ENCODE data around the gene IFT122. TPM values are rescaled to one million over a fixed set of nuclear protein-coding genes. Genes with fewer than 3 reads are reported as not detected.

IFT122 gene
- total and polyA plus RNA-seq, 9 donors: 21.6 to 41.2 (median 28.7) TPM

- no peak overlapping the region for H3K27ac ChIP-seq (ENCODE audit: low read length)
- H3K9me3 ChIP-seq (replicated peaks; ENCODE audit: control insufficient read depth, low read depth, low read length): no peaks in the 10 kb centered on the region
- H3K27me3 ChIP-seq (ENCODE audit: control insufficient read depth, insufficient read depth, low read length): no peaks in the 10 kb centered on the region
- peaks cover under 1% of the 10 kb centered on the region for H3K4me1 ChIP-seq (ENCODE audit: control insufficient read depth, insufficient read depth, low read length)
- no peak overlapping the region for H3K4me3 ChIP-seq (ENCODE audit: low read length)
- 81% methylated on average over 10 of the region's 18 CpGs for WGBS (ENCODE audit: insufficient coverage)
- no peak for DNase-seq
- H3K36me3 ChIP-seq (ENCODE audit: control insufficient read depth, insufficient read depth, low read length): peaks cover 24% of the 10 kb centered on the region
Measured at GRCh38 chr3:129448186-129448895, 8.3 kb downstream of the IFT122 start.

DNA sequence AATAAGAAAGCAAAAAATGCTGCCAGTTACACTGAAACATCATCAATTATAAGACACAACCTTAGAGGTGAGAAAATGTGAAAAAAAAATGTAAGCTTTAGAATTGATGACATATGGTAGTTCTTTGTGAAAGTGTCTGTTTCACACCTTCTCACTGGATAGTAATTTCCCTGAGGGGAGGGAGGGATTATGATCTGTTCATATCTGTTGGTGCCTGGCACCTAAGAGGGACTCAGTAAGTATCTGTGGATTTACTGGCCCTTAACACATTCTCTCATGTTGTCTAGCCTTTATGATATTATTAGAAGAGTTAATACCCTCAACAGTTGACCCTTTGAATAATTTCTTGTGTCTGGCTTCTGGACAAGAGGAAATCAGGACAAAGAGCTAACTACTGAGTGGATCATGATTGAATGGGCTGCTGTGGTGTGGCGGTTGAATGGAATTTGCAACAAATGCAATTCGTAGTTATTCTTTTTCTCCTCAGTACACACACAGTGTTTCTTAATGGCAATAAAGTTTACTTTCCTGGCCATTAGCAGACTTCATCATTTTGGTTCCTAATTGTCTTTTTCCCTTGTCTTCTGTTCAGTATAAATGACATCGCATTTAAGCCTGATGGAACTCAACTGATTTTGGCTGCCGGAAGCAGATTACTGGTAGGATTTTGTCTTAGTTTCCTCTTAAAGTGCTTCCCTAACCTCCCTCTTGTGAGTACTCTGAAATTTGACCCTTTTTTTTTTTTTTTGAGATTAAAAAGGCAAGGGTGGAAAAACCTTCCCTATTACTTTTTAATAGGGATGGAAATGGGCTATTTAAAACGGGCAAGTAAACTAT lies 9.5 kb downstream of the IFT122 start:
- Histone ChIP-seq H3K4me3 (ENCODE audit: low read length) (no peak overlapping the region), H3K9me3 (replicated peaks; ENCODE audit: control insufficient read depth, low read depth, low read length) (no peaks in the 10 kb centered on the region), H3K36me3 (ENCODE audit: control insufficient read depth, insufficient read depth, low read length) (peaks cover 32% of the 10 kb centered on the region), H3K4me1 (ENCODE audit: control insufficient read depth, insufficient read depth, low read length) (no peaks in the 10 kb centered on the region), H3K27ac (ENCODE audit: low read length) (peak overlapping the region; percentile 4), H3K27me3 (ENCODE audit: control insufficient read depth, insufficient read depth, low read length) (no peaks in the 10 kb centered on the region)
- WGBS (ENCODE audit: insufficient coverage): no CpG with 5 or more reads among the region's 5 CpGs
- DNase-seq: no peak

GRCh38 chr3:129453732-129454131 lies 13.7 kb downstream of the IFT122 start:
- Histone ChIP-seq H3K9me3 (replicated peaks; ENCODE audit: control insufficient read depth, low read depth, low read length) (no peaks in the 10 kb centered on the region), H3K27me3 (ENCODE audit: control insufficient read depth, insufficient read depth, low read length) (no peaks in the 10 kb centered on the region), H3K4me3 (ENCODE audit: low read length) (no peak overlapping the region), H3K4me1 (ENCODE audit: control insufficient read depth, insufficient read depth, low read length) (no peaks in the 10 kb centered on the region), H3K27ac (ENCODE audit: low read length) (no peak overlapping the region), H3K36me3 (ENCODE audit: control insufficient read depth, insufficient read depth, low read length) (peaks cover 57% of the 10 kb centered on the region)
- no peak for DNase-seq
- no CpG with 5 or more reads among the region's 1 CpG for WGBS (ENCODE audit: insufficient coverage)

DNA sequence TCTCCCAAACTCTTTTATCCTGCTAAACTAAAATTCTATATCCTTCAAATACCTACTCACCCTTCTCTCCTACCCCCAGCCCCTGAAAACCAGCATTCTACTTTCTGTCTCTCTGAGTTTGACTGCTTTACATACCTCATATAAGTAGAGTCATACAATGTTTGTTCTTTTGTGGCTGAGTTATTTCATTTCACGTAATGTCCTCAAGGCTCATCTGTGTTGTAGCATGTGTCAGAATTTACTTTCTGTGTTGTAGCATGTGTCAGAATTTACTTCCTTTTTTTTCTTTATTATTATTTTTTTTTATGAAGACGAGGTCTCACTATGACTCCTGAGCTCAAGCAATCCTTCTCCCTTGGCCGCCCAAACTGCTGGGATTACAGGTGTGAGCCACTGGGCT lies 20.1 kb downstream of the IFT122 start:
- no peaks in the 10 kb centered on the region for H3K9me3 ChIP-seq (replicated peaks; ENCODE audit: control insufficient read depth, low read depth, low read length)
- H3K27ac ChIP-seq (ENCODE audit: low read length): no peak overlapping the region
- no peaks in the 10 kb centered on the region for H3K4me1 ChIP-seq (ENCODE audit: control insufficient read depth, insufficient read depth, low read length)
- no peak for DNase-seq
- H3K27me3 ChIP-seq (ENCODE audit: control insufficient read depth, insufficient read depth, low read length): no peaks in the 10 kb centered on the region
- H3K4me3 ChIP-seq (ENCODE audit: low read length): no peak overlapping the region
- H3K36me3 ChIP-seq (ENCODE audit: control insufficient read depth, insufficient read depth, low read length): peaks cover 51% of the 10 kb centered on the region
- WGBS (ENCODE audit: insufficient coverage): no CpG with 5 or more reads among the region's 3 CpGs

DNA sequence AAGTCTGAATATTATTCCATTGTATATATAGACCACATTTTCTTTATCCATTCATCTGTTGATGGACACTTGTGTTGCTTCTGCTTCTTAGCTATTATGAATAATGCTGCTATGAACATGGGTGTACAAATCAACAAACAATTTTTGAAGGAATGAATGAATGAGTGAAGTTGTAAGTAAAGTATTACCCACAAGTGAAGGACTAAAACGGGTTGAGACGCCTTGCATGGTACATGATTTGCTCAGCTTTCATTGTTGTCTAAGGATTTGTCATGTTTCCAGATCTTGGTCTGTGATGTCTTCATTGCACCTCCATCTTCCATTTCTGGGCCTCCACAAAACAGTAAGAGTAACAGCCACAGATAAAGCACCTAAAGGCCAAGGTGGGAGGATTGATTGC lies 20.5 kb downstream of the IFT122 start:
- peaks cover 51% of the 10 kb centered on the region for H3K36me3 ChIP-seq (ENCODE audit: control insufficient read depth, insufficient read depth, low read length)
- no peak for DNase-seq
- no CpG with 5 or more reads among the region's 2 CpGs for WGBS (ENCODE audit: insufficient coverage)
- no peaks in the 10 kb centered on the region for H3K27me3 ChIP-seq (ENCODE audit: control insufficient read depth, insufficient read depth, low read length)
- H3K9me3 ChIP-seq (replicated peaks; ENCODE audit: control insufficient read depth, low read depth, low read length): no peaks in the 10 kb centered on the region
- no peak overlapping the region for H3K4me3 ChIP-seq (ENCODE audit: low read length)
- no peaks in the 10 kb centered on the region for H3K4me1 ChIP-seq (ENCODE audit: control insufficient read depth, insufficient read depth, low read length)
- H3K27ac ChIP-seq (ENCODE audit: low read length): no peak overlapping the region

DNA sequence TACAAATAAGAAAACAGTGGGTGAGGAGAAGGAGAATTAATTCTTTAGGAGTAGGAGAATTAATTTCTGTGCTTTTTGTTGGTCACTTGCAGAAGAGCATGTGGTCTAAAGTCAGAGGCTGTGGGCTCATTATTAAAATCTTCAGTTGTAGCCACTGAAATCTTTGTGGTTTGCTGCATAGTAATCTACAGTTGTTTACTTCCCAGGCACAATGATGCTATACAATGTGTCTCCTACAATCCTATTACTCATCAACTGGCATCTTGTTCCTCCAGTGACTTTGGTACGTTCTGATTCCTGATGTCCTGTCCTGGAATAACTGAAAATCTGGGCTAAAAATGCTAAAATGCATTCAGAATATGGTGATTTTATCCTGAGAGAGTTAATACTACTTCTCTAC lies 21.0 kb downstream of the IFT122 start:
- H3K4me3 ChIP-seq (ENCODE audit: low read length): no peak overlapping the region
- no peaks in the 10 kb centered on the region for H3K9me3 ChIP-seq (replicated peaks; ENCODE audit: control insufficient read depth, low read depth, low read length)
- H3K27ac ChIP-seq (ENCODE audit: low read length): no peak overlapping the region
- H3K36me3 ChIP-seq (ENCODE audit: control insufficient read depth, insufficient read depth, low read length): peaks cover 47% of the 10 kb centered on the region
- DNase-seq: no peak
- H3K27me3 ChIP-seq (ENCODE audit: control insufficient read depth, insufficient read depth, low read length): no peaks in the 10 kb centered on the region
- no peaks in the 10 kb centered on the region for H3K4me1 ChIP-seq (ENCODE audit: control insufficient read depth, insufficient read depth, low read length)
- no CpG with 5 or more reads among the region's 1 CpG for WGBS (ENCODE audit: insufficient coverage)

GRCh38 chr3:129461461-129462146 lies 21.6 kb downstream of the IFT122 start:
- Histone ChIP-seq H3K36me3 (ENCODE audit: control insufficient read depth, insufficient read depth, low read length) (peaks cover 45% of the 10 kb centered on the region), H3K4me3 (ENCODE audit: low read length) (no peak overlapping the region), H3K27me3 (ENCODE audit: control insufficient read depth, insufficient read depth, low read length) (no peaks in the 10 kb centered on the region), H3K9me3 (replicated peaks; ENCODE audit: control insufficient read depth, low read depth, low read length) (no peaks in the 10 kb centered on the region), H3K27ac (ENCODE audit: low read length) (no peak overlapping the region), H3K4me1 (ENCODE audit: control insufficient read depth, insufficient read depth, low read length) (no peaks in the 10 kb centered on the region)
- 94% methylated on average over 4 of the region's 6 CpGs for WGBS (ENCODE audit: insufficient coverage)
- DNase-seq: no peak

DNA sequence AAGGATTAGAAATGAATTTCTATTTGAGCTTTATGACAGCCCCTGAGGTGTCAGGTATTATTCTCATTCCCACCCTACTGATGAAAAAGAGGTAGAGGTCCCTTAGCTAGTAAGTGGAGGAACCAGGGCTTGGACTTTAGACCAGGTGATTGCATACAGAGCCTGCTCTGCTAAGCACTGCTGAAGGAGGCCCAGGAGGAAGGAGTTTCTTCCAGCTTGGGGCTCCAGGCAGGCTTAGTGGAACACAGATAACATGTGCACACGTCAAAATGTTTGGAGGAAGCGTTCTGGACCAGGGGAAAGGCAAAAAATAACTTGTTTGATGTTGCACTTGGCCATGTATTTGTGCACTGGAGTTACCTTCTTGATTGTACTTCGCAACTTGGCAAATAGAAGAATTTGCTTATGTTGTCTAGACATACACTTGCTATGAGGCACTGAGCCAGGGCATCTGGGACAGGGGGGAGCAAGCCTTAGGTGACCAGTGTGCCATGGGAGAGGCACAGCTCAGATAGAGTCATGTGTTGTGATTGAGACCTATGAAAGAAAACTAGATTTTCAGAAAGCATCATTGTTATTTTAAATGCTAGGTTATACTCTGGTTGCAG lies 22.4 kb downstream of the IFT122 start:
- 91% methylated on average over 3 of the region's 3 CpGs for WGBS (ENCODE audit: insufficient coverage)
- Histone ChIP-seq H3K27ac (ENCODE audit: low read length) (no peak overlapping the region), H3K36me3 (ENCODE audit: control insufficient read depth, insufficient read depth, low read length) (peaks cover 46% of the 10 kb centered on the region), H3K4me1 (ENCODE audit: control insufficient read depth, insufficient read depth, low read length) (no peaks in the 10 kb centered on the region), H3K9me3 (replicated peaks; ENCODE audit: control insufficient read depth, low read depth, low read length) (no peaks in the 10 kb centered on the region), H3K4me3 (ENCODE audit: low read length) (no peak overlapping the region), H3K27me3 (ENCODE audit: control insufficient read depth, insufficient read depth, low read length) (no peaks in the 10 kb centered on the region)
- no peak for DNase-seq

GRCh38 chr3:129463094-129463493 lies 23.1 kb downstream of the IFT122 start:
- no peak for DNase-seq
- no peak overlapping the region for H3K4me3 ChIP-seq (ENCODE audit: low read length)

GRCh38 chr3:129463716-129464115 lies 23.7 kb downstream of the IFT122 start:
- 81% methylated on average over 2 of the region's 4 CpGs for whole genome bisulfite sequencing (ENCODE audit: insufficient coverage)
- H3K27ac ChIP-seq (ENCODE audit: low read length): no peak overlapping the region
- peaks cover 50% of the 10 kb centered on the region for H3K36me3 ChIP-seq (ENCODE audit: control insufficient read depth, insufficient read depth, low read length)
- no peaks in the 10 kb centered on the region for H3K27me3 ChIP-seq (ENCODE audit: control insufficient read depth, insufficient read depth, low read length)
- DNase-seq: no peak
- no peak overlapping the region for H3K4me3 ChIP-seq (ENCODE audit: low read length)
- H3K4me1 ChIP-seq (ENCODE audit: control insufficient read depth, insufficient read depth, low read length): no peaks in the 10 kb centered on the region
- no peaks in the 10 kb centered on the region for H3K9me3 ChIP-seq (replicated peaks; ENCODE audit: control insufficient read depth, low read depth, low read length)

More at GRCh38 chr3:129463094-129463493, 23.1 kb downstream of the IFT122 start:
- no peaks in the 10 kb centered on the region for H3K4me1 ChIP-seq (ENCODE audit: control insufficient read depth, insufficient read depth, low read length)
- no peak overlapping the region for H3K27ac ChIP-seq (ENCODE audit: low read length)
- no CpG with 5 or more reads among the region's 3 CpGs for WGBS (ENCODE audit: insufficient coverage)
- no peaks in the 10 kb centered on the region for H3K9me3 ChIP-seq (replicated peaks; ENCODE audit: control insufficient read depth, low read depth, low read length)
- H3K27me3 ChIP-seq (ENCODE audit: control insufficient read depth, insufficient read depth, low read length): no peaks in the 10 kb centered on the region
- H3K36me3 ChIP-seq (ENCODE audit: control insufficient read depth, insufficient read depth, low read length): peaks cover 52% of the 10 kb centered on the region
